ENCODE data around the gene MYT1. TPM values are rescaled to one million over a fixed set of nuclear protein-coding genes. Genes with fewer than 3 reads are reported as not detected.

MYT1 gene
- total RNA-seq, 1 experiment from 2014 or later, result not detected

- Histone ChIP-seq H3K36me3 (ENCODE audit: low read depth) (no peaks in the 10 kb centered on the region), H3K9me2 (ENCODE audit: insufficient read depth) (no peaks in the 10 kb centered on the region), H3F3A (ENCODE audit: insufficient read depth, low read depth) (no peaks in the 10 kb centered on the region), H3K27ac (no peak overlapping the region), H3K4me1 (replicated peaks; ENCODE audit: insufficient read depth) (no peaks in the 10 kb centered on the region), H3K4me3 (no peak overlapping the region), H2AFZ (no peak overlapping the region), H3K79me2 (ENCODE audit: low read depth) (no peaks in the 10 kb centered on the region), H3K9me3 (ENCODE audit: insufficient read depth, low read depth) (no peaks in the 10 kb centered on the region), H3K27me3 (ENCODE audit: insufficient read depth, low read depth) (peaks cover 98% of the 10 kb centered on the region), H3K4me2 (no peak overlapping the region), H4K20me1 (ENCODE audit: insufficient read depth) (no peaks in the 10 kb centered on the region)
- BruUV-seq (replicated peaks), result no TSS peak
- TF ChIP-seq CTCF (conservative IDR thresholded peaks at IDR 0.05) (no peak), EZH2 (IDR thresholded peaks at IDR 0.05; ENCODE audit: low read depth) (0 out of 2 replicates have a peak, but pooled peaks have one; percentile 0)
- DNase-seq, result no peak
- ChIA-PET POLR2A (ENCODE audit: unreplicated experiment) (no interaction called here), CTCF (no interaction called here)
- intact Hi-C loops (cut with micrococcal nuclease; ENCODE audit: unreplicated experiment), result no loop called here
Observed at GRCh38 chr20:64201653-64202052, 37.4 kb downstream of the MYT1 start.

DNA sequence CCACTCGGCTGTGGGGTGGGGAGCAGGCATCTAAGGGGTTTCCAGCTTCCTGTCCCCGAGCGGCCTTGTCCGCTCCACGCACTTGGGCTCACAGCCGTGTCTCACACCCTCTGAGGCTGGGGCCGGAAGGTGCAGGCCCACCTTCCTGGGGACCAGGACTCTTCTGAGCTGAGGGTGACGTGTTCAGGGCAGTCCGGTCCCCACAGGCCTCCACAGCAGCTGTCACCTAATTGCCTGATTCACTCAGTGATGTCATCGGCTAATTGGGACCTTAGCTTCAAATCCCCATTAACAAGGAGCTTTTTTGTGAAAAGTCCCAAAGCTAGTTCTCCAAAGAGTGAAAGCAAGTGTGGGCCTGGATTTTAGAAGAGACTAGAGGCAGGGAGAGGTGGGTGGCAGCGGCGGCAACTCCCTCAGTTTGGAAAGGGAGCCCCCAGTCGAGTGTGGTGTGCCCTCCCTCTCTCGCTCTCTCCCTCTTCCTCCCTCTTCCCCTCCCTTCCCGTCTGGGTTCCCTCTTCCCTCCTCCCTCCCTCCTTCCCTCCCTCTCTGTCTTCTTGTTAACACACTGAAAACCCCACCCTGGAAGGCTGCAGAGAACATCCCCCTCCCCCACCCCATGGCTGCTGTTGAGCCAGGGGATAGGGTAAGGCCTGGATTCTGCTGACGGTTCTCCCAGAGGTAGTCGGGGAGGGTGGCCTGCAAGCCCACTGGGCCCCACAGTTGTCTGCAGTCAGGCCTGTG lies 39.0 kb downstream of the MYT1 start:
- H3K9me2 ChIP-seq (ENCODE audit: insufficient read depth), result no peaks in the 10 kb centered on the region
- H3K4me1 ChIP-seq (replicated peaks; ENCODE audit: insufficient read depth), result no peaks in the 10 kb centered on the region
- H2AFZ ChIP-seq, result no peak overlapping the region
- no peak overlapping the region for H3K4me2 ChIP-seq
- no peaks in the 10 kb centered on the region for H3F3A ChIP-seq (ENCODE audit: insufficient read depth, low read depth)
- intact Hi-C loops (cut with micrococcal nuclease; ENCODE audit: unreplicated experiment), result no loop called here
- no TSS peak for BruUV-seq (replicated peaks)
- peaks cover 100% of the 10 kb centered on the region for H3K27me3 ChIP-seq (ENCODE audit: insufficient read depth, low read depth)
- CTCF ChIA-PET, result no interaction called here
- no peaks in the 10 kb centered on the region for H3K36me3 ChIP-seq (ENCODE audit: low read depth)
- no peak for DNase-seq
- no peaks in the 10 kb centered on the region for H4K20me1 ChIP-seq (ENCODE audit: insufficient read depth)
- H3K4me3 ChIP-seq, result no peak overlapping the region
- H3K9me3 ChIP-seq (ENCODE audit: insufficient read depth, low read depth), result no peaks in the 10 kb centered on the region
- POLR2A ChIA-PET (ENCODE audit: unreplicated experiment), result no interaction called here
- H3K27ac ChIP-seq, result no peak overlapping the region
- no peaks in the 10 kb centered on the region for H3K79me2 ChIP-seq (ENCODE audit: low read depth)
- TF ChIP-seq CTCF (conservative IDR thresholded peaks at IDR 0.05), result no peak
- TF ChIP-seq EZH2 (IDR thresholded peaks at IDR 0.05; ENCODE audit: low read depth), result no peak

- Histone ChIP-seq H2AFZ (no peak overlapping the region), H3F3A (ENCODE audit: insufficient read depth, low read depth) (no peaks in the 10 kb centered on the region), H3K4me3 (no peak overlapping the region), H3K4me1 (replicated peaks; ENCODE audit: insufficient read depth) (no peaks in the 10 kb centered on the region), H3K36me3 (ENCODE audit: low read depth) (no peaks in the 10 kb centered on the region), H3K9me3 (ENCODE audit: insufficient read depth, low read depth) (no peaks in the 10 kb centered on the region), H3K27me3 (ENCODE audit: insufficient read depth, low read depth) (peaks cover 100% of the 10 kb centered on the region), H3K79me2 (ENCODE audit: low read depth) (no peaks in the 10 kb centered on the region), H4K20me1 (ENCODE audit: insufficient read depth) (peaks cover 9% of the 10 kb centered on the region; the same call in 1 of the 2 replicates), H3K4me2 (no peak overlapping the region), H3K27ac (no peak overlapping the region), H3K9me2 (ENCODE audit: insufficient read depth) (no peaks in the 10 kb centered on the region)
- ChIA-PET POLR2A (ENCODE audit: unreplicated experiment) (no interaction called here), CTCF (no interaction called here)
- no TSS peak for BruUV-seq (replicated peaks)
- intact Hi-C loops (cut with micrococcal nuclease; ENCODE audit: unreplicated experiment), result no loop called here
- DNase-seq, result no peak
- TF ChIP-seq CTCF (conservative IDR thresholded peaks at IDR 0.05) (no peak), EZH2 (IDR thresholded peaks at IDR 0.05; ENCODE audit: low read depth) (no peak)
Observed at GRCh38 chr20:64205611-64206026, 41.4 kb downstream of the MYT1 start.

All from PC-9 (cell line).